OCI-LY7 (cell line): ENCODE results near the gene PODNL1. TPM values are rescaled to one million over a fixed set of nuclear protein-coding genes. Genes with fewer than 3 reads are reported as not detected.
A peak's percentile ranks its signal among the peaks of the same experiment; 100 is the strongest.

Experiments used
- BruUV-seq: library from RNA; stranded (reverse); fragments of 400-500 nt; replicated peaks from 2 replicates; lab custom pipeline; 2021; lab: Mats Ljungman, UMichigan
- CTCF ChIA-PET: fragments of 300-600 bp; sonication (Branson Sonifier 250); formaldehyde crosslinking; loops from one replicate; lab custom pipeline; 2022; ENCODE audit warnings: antibody characterized with exemption; ENCODE audit not compliant: unreplicated experiment; lab: Charles Lee
- POLR2A ChIA-PET: fragments of 300-600 bp; sonication (Branson Sonifier 250); formaldehyde crosslinking; loops from one replicate; lab custom pipeline; 2022; ENCODE audit warnings: antibody characterized with exemption; lab: Charles Lee
- DNase-seq: peaks from one replicate; pipeline ENCODE4 v3.0.0-alpha.2; 2015; ENCODE audit warnings: low spot score
- H2AFZ ChIP-seq: fragments of 200-600 bp; sonication (generic), shearing (Covaris generic); 2 replicates; pipeline ENCODE4 v1.6.1; 2014; ENCODE audit warnings: mild to moderate bottlenecking, antibody characterized with exemption, low read length, moderate library complexity
- H3K27ac ChIP-seq: fragments of 200-600 bp; sonication (generic); 2 replicates; pipeline ENCODE4 v1.5.1; 2014; ENCODE audit warnings: mixed run types, low read depth, mild to moderate bottlenecking, moderate library complexity, low read length, inconsistent platforms; ENCODE audit not compliant: poor library complexity, severe bottlenecking
- H3K36me3 ChIP-seq: fragments of 200-600 bp; sonication (generic); 2 replicates; pipeline ENCODE4 v1.6.1; 2014; ENCODE audit warnings: mild to moderate bottlenecking, antibody characterized with exemption, low read length, moderate library complexity, mixed read lengths; ENCODE audit not compliant: insufficient read depth
- H3K4me1 ChIP-seq: fragments of 200-600 bp; sonication (generic); 2 replicates; pipeline ENCODE4 v1.5.1; 2014; ENCODE audit warnings: mild to moderate bottlenecking, low read length; ENCODE audit not compliant: insufficient read depth, poor library complexity, severe bottlenecking
- H3K4me2 ChIP-seq: fragments of 200-600 bp; sonication (generic); 2 replicates; pipeline ENCODE4 v1.6.1; 2014; ENCODE audit warnings: mild to moderate bottlenecking, low read length
- H3K4me3 ChIP-seq: fragments of 200-600 bp; sonication (generic); 2 replicates; pipeline ENCODE4 v1.5.1; 2014; ENCODE audit warnings: mild to moderate bottlenecking, low read depth, low read length; ENCODE audit not compliant: poor library complexity, severe bottlenecking
- H3K79me2 ChIP-seq: fragments of 200-600 bp; sonication (generic); 2 replicates; pipeline ENCODE4 v1.6.1; 2016; ENCODE audit warnings: low read depth, mild to moderate bottlenecking, low read length, moderate library complexity, mixed read lengths; ENCODE audit not compliant: insufficient read depth
- H3K9me2 ChIP-seq: fragments of 200-600 bp; sonication (generic); 2 replicates; pipeline ENCODE4 v1.6.1; 2016; ENCODE audit warnings: mild to moderate bottlenecking, low read length, mixed read lengths; ENCODE audit not compliant: insufficient read depth
- H3K9me3 ChIP-seq: fragments of 200-600 bp; sonication (generic); 2 replicates; pipeline ENCODE4 v1.6.1; 2014; ENCODE audit warnings: mild to moderate bottlenecking, mixed run types, low read length, mixed read lengths
- H4K20me1 ChIP-seq: fragments of 200-600 bp; sonication (generic); 2 replicates; pipeline ENCODE4 v1.6.1; 2014; ENCODE audit warnings: mild to moderate bottlenecking, antibody characterized with exemption, low read length, moderate library complexity, mixed read lengths; ENCODE audit not compliant: insufficient read depth
- EZH2phosphoT487 ChIP-seq: fragments of 200-600 bp; sonication (generic); IDR thresholded peaks from 2 replicates; pipeline ENCODE4 v1.6.1; 2018; ENCODE audit warnings: low read depth, borderline replicate concordance, mild to moderate bottlenecking, mixed run types, antibody characterized with exemption, low read length, moderate library complexity, mixed read lengths
- intact Hi-C: fragments of 100-400 bp; cut with micrococcal nuclease; formaldehyde crosslinking; loops from one replicate; pipeline ENCODE4 v1.10.0; 2022; ENCODE audit not compliant: unreplicated experiment
- total RNA-seq, 2 experiments: library from RNA; depleted of rRNA in 1 of 2; stranded (reverse); fragments of >200 nt in 1 of 2; shearing (Covaris generic) in 1 of 2; gene quantifications; 2 replicates each; pipeline ENCODE4 v1.2.3, GENCODE V29; 2014 to 2022
- TF ChIP-seq, protein P1 (sequence below): fragments of 200-600 bp; sonication (generic); conservative IDR thresholded peaks from 2 replicates; pipeline ENCODE4 v1.5.1; 2014; ENCODE audit warnings: mild to moderate bottlenecking, antibody characterized with exemption, low read length, moderate library complexity, mixed read lengths

PODNL1 gene
- total RNA-seq, 2 experiments from 2014 or later, result 0.16 TPM; not detected in 1

- Histone ChIP-seq H3K9me3 (no peaks in the 10 kb centered on the region), H3K27ac (peak overlapping the region; percentile 99), H2AFZ (no peak overlapping the region), H3K9me2 (no peaks in the 10 kb centered on the region), H3K4me3 (peak overlapping the region; percentile 67), H3K36me3 (peaks cover 35% of the 10 kb centered on the region), H3K79me2 (no peaks in the 10 kb centered on the region), H3K4me2 (peak overlapping the region; percentile 98), H3K4me1 (peaks cover 78% of the 10 kb centered on the region), H4K20me1 (no peaks in the 10 kb centered on the region)
- ChIA-PET CTCF (no interaction called here), POLR2A (interaction anchor here (0.5 to 6.1 kb wide), 7 partner anchors 9 to 384 kb away, joined by 3 to 39 read pairs (median 4); partner anchors contain the start of genes ASF1B, DCAF15 and RFX1)
- no TSS peak for BruUV-seq
- TF ChIP-seq, protein P1, sequence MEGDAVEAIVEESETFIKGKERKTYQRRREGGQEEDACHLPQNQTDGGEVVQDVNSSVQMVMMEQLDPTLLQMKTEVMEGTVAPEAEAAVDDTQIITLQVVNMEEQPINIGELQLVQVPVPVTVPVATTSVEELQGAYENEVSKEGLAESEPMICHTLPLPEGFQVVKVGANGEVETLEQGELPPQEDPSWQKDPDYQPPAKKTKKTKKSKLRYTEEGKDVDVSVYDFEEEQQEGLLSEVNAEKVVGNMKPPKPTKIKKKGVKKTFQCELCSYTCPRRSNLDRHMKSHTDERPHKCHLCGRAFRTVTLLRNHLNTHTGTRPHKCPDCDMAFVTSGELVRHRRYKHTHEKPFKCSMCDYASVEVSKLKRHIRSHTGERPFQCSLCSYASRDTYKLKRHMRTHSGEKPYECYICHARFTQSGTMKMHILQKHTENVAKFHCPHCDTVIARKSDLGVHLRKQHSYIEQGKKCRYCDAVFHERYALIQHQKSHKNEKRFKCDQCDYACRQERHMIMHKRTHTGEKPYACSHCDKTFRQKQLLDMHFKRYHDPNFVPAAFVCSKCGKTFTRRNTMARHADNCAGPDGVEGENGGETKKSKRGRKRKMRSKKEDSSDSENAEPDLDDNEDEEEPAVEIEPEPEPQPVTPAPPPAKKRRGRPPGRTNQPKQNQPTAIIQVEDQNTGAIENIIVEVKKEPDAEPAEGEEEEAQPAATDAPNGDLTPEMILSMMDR, result no peak
- no peak for TF ChIP-seq EZH2phosphoT487
- DNase-seq, result peak; percentile 98
- intact Hi-C loops, result loop anchor here (1.0 kb wide), 2 partner anchors 19 to 46 kb away; no protein-coding TSS in a partner anchor
Observed at GRCh38 chr19:13986348-13986904, 48.2 kb upstream of the PODNL1 start.

DNA sequence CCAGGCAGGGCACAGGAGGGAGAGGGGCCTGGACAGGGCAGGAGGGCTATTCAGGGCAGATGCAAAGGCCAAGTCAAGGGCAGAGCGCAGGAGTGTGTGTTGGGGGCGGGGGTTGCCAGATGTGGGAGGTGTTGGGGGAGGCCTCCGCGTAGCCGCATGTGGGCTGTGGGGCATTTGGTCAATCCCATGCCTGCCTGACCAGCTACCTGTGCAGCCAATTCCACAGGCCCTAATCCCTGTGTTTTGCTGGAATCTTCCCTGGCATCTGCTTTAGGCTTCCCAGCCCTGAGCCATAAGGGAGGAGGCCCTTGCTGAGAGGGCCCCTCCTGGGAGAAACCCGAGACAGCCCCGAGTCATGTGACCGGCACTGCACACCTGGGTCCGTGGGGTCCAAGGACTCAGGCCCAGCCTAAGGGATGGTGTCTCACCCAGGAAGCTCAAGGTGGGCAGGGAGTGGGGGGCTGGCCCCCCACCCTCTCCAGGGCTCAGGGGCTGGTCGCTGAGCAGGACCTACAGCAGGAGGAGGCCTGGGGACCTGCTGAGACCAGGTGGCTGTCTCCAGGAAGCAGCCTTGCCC, 47.6 kb upstream of the PODNL1 start:
- BruUV-seq, result no TSS peak
- no peaks in the 10 kb centered on the region for H3K79me2 ChIP-seq
- H3K4me3 ChIP-seq, result peak overlapping the region; percentile 67
- TF ChIP-seq, protein P1, result no peak
- TF ChIP-seq EZH2phosphoT487, result no peak
- H3K9me3 ChIP-seq, result no peaks in the 10 kb centered on the region
- peaks cover 35% of the 10 kb centered on the region for H3K36me3 ChIP-seq
- peak overlapping the region; percentile 98 for H3K4me2 ChIP-seq
- CTCF ChIA-PET, result no interaction called here
- intact Hi-C loops, result loop anchor here (1.0 to 2.0 kb wide), 3 partner anchors 19 to 46 kb away; partner anchors contain the start of gene DCAF15
- DNase-seq, result peak; percentile 31
- no peak overlapping the region; the same call in 1 of the 2 replicates for H2AFZ ChIP-seq
- peak overlapping the region; percentile 99 for H3K27ac ChIP-seq
- no peaks in the 10 kb centered on the region for H4K20me1 ChIP-seq
- H3K4me1 ChIP-seq, result peaks cover 80% of the 10 kb centered on the region
- POLR2A ChIA-PET, result interaction anchor here (1.0 to 6.1 kb wide), 4 partner anchors 18 to 45 kb away, joined by 3 to 39 read pairs (median 4); partner anchors contain the start of genes DCAF15 and RFX1
- no peaks in the 10 kb centered on the region for H3K9me2 ChIP-seq
